ENCODE data around the gene RETREG3. TPM values are rescaled to one million over a fixed set of nuclear protein-coding genes. Genes with fewer than 3 reads are reported as not detected.

RETREG3 gene
- total and polyA plus RNA-seq, 2 of the 13 experiments (the other 11 are each of a cell fraction or from before 2014, with no cell fraction given) = 47.0 to 55.8 TPM

DNA sequence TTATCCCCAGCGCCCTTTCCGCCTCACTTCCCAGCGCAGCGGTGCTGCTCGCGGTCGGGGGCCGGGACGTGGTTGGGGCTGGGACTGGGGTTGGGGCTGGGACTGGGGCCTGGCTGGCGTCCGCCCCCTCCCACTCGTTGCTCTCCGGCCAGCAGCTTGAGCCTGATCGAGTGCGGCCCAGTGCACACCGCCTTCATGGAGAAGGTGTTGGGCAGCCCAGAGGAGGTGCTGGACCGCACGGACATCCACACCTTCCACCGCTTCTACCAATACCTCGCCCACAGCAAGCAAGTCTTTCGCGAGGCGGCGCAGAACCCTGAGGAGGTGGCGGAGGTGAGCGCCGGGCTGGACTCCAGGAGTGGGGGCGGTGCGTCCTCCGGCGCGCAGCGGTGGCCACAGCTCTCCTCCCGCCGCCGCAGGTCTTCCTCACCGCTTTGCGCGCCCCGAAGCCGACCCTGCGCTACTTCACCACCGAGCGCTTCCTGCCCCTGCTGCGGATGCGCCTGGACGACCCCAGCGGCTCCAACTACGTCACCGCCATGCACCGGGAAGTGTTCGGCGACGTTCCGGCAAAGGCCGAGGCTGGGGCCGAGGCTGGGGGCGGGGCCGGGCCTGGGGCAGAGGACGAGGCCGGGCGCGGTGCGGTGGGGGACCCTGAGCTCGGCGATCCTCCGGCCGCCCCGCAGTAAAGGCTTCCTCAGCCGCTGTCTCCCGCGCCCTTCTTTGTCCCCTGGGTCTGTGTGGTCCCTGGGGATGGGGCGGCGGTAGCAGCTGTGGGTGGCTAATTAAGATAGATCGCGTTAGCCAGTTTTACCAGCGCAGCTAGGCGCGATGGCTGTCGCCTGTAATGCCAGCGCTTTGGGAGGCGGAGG is 54.7 kb downstream of the RETREG3 start (continued):
- TF ChIP-seq HNF4G (IDR thresholded peaks at IDR 0.05; ENCODE audit: borderline replicate concordance, low read depth, low read length) (peak; percentile 38; the same call in 1 of the 2 replicates), HNF4G (CRISPR knock-in tag; IDR thresholded peaks at IDR 0.05; ENCODE audit: borderline replicate concordance, low read depth) (no peak; the same call in 1 of the 2 replicates), ZNF30 (CRISPR knock-in tag; IDR thresholded peaks at IDR 0.05) (0 out of 2 replicates have a peak, but pooled peaks have one; percentile 3), HNRNPLL (IDR thresholded peaks at IDR 0.05; ENCODE audit: low read depth, low read length, poor library complexity, severe bottlenecking) (peak; percentile 99), ZNF543 (CRISPR knock-in tag; IDR thresholded peaks at IDR 0.05) (no peak), MTA3 (CRISPR knock-in tag; IDR thresholded peaks at IDR 0.05) (no peak), HOXA7 (CRISPR knock-in tag; IDR thresholded peaks at IDR 0.05) (no peak), SETDB1 (CRISPR knock-in tag; IDR thresholded peaks at IDR 0.05; ENCODE audit: borderline replicate concordance) (no peak), ZNF383 (CRISPR knock-in tag; IDR thresholded peaks at IDR 0.05; ENCODE audit: borderline replicate concordance) (no peak), ZNF614 (CRISPR knock-in tag; IDR thresholded peaks at IDR 0.05; ENCODE audit: borderline replicate concordance) (peak; percentile 93; the same call in 1 of the 2 replicates), ZNF3 (CRISPR knock-in tag; IDR thresholded peaks at IDR 0.05) (no peak), YEATS2 (CRISPR knock-in tag; IDR thresholded peaks at IDR 0.05; ENCODE audit: borderline replicate concordance) (peak; percentile 94)
- TF ChIP-seq, protein P1, sequence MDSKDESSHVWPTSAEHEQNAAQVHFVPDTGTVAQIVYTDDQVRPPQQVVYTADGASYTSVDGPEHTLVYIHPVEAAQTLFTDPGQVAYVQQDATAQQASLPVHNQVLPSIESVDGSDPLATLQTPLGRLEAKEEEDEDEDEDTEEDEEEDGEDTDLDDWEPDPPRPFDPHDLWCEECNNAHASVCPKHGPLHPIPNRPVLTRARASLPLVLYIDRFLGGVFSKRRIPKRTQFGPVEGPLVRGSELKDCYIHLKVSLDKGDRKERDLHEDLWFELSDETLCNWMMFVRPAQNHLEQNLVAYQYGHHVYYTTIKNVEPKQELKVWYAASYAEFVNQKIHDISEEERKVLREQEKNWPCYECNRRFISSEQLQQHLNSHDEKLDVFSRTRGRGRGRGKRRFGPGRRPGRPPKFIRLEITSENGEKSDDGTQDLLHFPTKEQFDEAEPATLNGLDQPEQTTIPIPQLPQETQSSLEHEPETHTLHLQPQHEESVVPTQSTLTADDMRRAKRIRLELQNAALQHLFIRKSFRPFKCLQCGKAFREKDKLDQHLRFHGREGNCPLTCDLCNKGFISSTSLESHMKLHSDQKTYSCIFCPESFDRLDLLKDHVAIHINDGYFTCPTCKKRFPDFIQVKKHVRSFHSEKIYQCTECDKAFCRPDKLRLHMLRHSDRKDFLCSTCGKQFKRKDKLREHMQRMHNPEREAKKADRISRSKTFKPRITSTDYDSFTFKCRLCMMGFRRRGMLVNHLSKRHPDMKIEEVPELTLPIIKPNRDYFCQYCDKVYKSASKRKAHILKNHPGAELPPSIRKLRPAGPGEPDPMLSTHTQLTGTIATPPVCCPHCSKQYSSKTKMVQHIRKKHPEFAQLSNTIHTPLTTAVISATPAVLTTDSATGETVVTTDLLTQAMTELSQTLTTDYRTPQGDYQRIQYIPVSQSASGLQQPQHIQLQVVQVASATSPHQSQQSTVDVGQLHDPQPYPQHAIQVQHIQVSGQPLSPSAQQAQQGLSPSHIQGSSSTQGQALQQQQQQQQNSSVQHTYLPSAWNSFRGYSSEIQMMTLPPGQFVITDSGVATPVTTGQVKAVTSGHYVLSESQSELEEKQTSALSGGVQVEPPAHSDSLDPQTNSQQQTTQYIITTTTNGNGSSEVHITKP (CRISPR knock-in tag; IDR thresholded peaks at IDR 0.05; ENCODE audit: low read depth) = 0 out of 2 replicates have a peak, but pooled peaks have one; percentile 40
- TF ChIP-seq, protein P2, sequence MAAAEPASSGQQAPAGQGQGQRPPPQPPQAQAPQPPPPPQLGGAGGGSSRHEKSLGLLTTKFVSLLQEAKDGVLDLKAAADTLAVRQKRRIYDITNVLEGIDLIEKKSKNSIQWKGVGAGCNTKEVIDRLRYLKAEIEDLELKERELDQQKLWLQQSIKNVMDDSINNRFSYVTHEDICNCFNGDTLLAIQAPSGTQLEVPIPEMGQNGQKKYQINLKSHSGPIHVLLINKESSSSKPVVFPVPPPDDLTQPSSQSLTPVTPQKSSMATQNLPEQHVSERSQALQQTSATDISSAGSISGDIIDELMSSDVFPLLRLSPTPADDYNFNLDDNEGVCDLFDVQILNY (CRISPR knock-in tag; conservative IDR thresholded peaks at IDR 0.05) = no peak; the same call in 1 of the 2 replicates
- TF ChIP-seq, protein P3, sequence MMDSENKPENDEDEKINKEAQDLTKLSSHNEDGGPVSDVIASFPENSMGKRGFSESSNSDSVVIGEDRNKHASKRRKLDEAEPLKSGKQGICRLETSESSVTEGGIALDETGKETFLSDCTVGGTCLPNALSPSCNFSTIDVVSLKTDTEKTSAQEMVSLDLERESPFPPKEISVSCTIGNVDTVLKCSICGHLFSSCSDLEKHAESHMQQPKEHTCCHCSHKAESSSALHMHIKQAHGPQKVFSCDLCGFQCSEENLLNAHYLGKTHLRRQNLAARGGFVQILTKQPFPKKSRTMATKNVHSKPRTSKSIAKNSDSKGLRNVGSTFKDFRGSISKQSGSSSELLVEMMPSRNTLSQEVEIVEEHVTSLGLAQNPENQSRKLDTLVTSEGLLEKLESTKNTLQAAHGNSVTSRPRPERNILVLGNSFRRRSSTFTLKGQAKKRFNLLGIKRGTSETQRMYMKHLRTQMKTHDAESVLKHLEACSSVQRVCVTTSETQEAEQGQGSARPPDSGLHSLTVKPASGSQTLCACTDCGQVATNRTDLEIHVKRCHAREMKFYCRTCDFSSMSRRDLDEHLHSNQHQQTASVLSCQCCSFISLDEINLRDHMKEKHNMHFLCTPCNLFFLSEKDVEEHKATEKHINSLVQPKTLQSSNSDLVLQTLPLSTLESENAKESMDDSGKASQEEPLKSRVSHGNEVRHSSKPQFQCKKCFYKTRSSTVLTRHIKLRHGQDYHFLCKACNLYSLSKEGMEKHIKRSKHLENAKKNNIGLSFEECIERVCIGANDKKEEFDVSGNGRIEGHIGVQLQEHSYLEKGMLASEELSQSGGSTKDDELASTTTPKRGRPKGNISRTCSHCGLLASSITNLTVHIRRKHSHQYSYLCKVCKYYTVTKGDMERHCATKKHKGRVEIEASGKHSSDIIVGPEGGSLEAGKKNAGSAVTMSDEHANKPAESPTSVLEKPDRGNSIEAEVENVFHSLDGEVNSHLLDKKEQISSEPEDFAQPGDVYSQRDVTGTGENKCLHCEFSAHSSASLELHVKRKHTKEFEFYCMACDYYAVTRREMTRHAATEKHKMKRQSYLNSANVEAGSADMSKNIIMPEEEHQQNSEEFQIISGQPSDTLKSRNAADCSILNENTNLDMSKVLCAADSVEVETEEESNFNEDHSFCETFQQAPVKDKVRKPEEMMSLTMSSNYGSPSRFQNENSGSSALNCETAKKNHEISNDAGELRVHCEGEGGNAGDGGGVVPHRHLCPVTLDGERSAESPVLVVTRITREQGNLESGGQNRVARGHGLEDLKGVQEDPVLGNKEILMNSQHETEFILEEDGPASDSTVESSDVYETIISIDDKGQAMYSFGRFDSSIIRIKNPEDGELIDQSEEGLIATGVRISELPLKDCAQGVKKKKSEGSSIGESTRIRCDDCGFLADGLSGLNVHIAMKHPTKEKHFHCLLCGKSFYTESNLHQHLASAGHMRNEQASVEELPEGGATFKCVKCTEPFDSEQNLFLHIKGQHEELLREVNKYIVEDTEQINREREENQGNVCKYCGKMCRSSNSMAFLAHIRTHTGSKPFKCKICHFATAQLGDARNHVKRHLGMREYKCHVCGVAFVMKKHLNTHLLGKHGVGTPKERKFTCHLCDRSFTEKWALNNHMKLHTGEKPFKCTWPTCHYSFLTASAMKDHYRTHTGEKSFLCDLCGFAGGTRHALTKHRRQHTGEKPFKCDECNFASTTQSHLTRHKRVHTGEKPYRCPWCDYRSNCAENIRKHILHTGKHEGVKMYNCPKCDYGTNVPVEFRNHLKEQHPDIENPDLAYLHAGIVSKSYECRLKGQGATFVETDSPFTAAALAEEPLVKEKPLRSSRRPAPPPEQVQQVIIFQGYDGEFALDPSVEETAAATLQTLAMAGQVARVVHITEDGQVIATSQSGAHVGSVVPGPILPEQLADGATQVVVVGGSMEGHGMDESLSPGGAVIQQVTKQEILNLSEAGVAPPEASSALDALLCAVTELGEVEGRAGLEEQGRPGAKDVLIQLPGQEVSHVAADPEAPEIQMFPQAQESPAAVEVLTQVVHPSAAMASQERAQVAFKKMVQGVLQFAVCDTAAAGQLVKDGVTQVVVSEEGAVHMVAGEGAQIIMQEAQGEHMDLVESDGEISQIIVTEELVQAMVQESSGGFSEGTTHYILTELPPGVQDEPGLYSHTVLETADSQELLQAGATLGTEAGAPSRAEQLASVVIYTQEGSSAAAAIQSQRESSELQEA (CRISPR knock-in tag; IDR thresholded peaks at IDR 0.05; ENCODE audit: not compliant biosample characterization) = peak; percentile 98

Data from HepG2 (cell line).